HepG2 (cell line): ENCODE results near the gene TIMM17A. TPM values are rescaled to one million over a fixed set of nuclear protein-coding genes. Genes with fewer than 3 reads are reported as not detected.
A peak's percentile ranks its signal among the peaks of the same experiment; 100 is the strongest.

Source experiments
- ATAC-seq: fragments of 200-7000 bp; cut with Tn5 transposase; 3 replicates; pipeline ENCODE4 v1.9.1; 2020; ENCODE audit warnings: mild to moderate bottlenecking, moderate library complexity
- BruUV-seq: library from RNA; stranded (reverse); fragments of 400-500 nt; replicated peaks from 2 replicates; lab custom pipeline; 2021; lab: Mats Ljungman, UMichigan
- CTCF ChIA-PET: fragments of 300-600 bp; formaldehyde crosslinking; extraction: SDS; loops from one replicate; lab custom pipeline; 2021; ENCODE audit warnings: low total read pairs, inconsistent platforms, low intra/inter-chr PET ratio; lab: Yijun Ruan, JAX
- POLR2A ChIA-PET: fragments of 350-600 bp; sonication (Branson Sonifier 250); formaldehyde crosslinking; loops from one replicate; lab custom pipeline; 2020; ENCODE audit warnings: antibody characterized with exemption, inconsistent platforms; lab: Yijun Ruan, JAX
- DNase-seq: peaks from one replicate; pipeline ENCODE4 v3.0.0-alpha.2; 2015; ENCODE audit warnings: low spot score
- FAIRE-seq: peaks from 3 replicates; lab custom pipeline; 2011; peaks lifted over from hg19 to GRCh38; lab: Jason Lieb, UNC
- H2AFZ ChIP-seq: one replicate; pipeline ENCODE4 v1.6.1; 2011; ENCODE audit warnings: low read length, inconsistent platforms
- H3K27ac ChIP-seq: fragments of 300-600 bp; 3 replicates; pipeline ENCODE4 v1.8.0; 2011; ENCODE audit warnings: mixed run types, mild to moderate bottlenecking, mixed read lengths, low read length, inconsistent platforms; ENCODE audit not compliant: insufficient read depth; ENCODE audit errors: extremely low read length
- H3K27me3 ChIP-seq, 2 experiments: fragments of 200-600 bp in 1 of 2; 2 replicates in 1 of 2; 3 replicates in 1 of 2; pipeline versions ENCODE4 v1.6.0 to v1.8.0; 2011; ENCODE audit warnings: low read length in 2 of 2, mild to moderate bottlenecking in 2 of 2, moderate library complexity in 2 of 2, inconsistent platforms in 1 of 2; ENCODE audit not compliant: insufficient read depth in 2 of 2, control insufficient read depth in 1 of 2
- H3K36me3 ChIP-seq, 2 experiments: fragments of 200-600 bp in 1 of 2; replicated peaks in 1 of 2; 2 replicates in 1 of 2; 3 replicates in 1 of 2; pipeline versions ENCODE4 v1.5.1 to v1.8.0; 2011; ENCODE audit warnings: low read length in 2 of 2, inconsistent platforms in 1 of 2; ENCODE audit not compliant: insufficient read depth in 2 of 2, control insufficient read depth in 1 of 2
- H3K4me1 ChIP-seq: 2 replicates; pipeline ENCODE4 v1.5.1; 2012; ENCODE audit warnings: low read length, inconsistent platforms; ENCODE audit not compliant: insufficient read depth
- H3K4me2 ChIP-seq: 2 replicates; pipeline ENCODE4 v1.6.0; 2011; ENCODE audit warnings: low read depth, low read length, inconsistent platforms
- H3K4me3 ChIP-seq, 3 experiments: fragments of 200-600 bp in 1 of 3; sonication (generic), shearing (Covaris generic) in 1 of 3; replicated peaks in 1 of 3; 2 replicates each; pipeline ENCODE4 v1.5.1; 2011 to 2016; ENCODE audit warnings: low read length in 3 of 3, inconsistent platforms in 2 of 3, low read depth in 2 of 3, mild to moderate bottlenecking in 2 of 3, control low read depth in 1 of 3, mixed read lengths in 1 of 3; ENCODE audit not compliant: insufficient read depth in 1 of 3
- H3K79me2 ChIP-seq: one replicate; pipeline ENCODE4 v1.6.1; 2011; ENCODE audit warnings: low read length, inconsistent platforms; ENCODE audit not compliant: insufficient read depth
- H3K9ac ChIP-seq: 2 replicates; pipeline ENCODE4 v1.6.0; 2011; ENCODE audit warnings: mild to moderate bottlenecking, low read depth, low read length, inconsistent platforms; ENCODE audit not compliant: insufficient read depth
- H3K9me3 ChIP-seq: 2 replicates; pipeline ENCODE4 v1.5.1; 2012; ENCODE audit warnings: mild to moderate bottlenecking, low read length
- H4K20me1 ChIP-seq: 2 replicates; pipeline ENCODE4 v1.6.0; 2011; ENCODE audit warnings: inconsistent platforms, mild to moderate bottlenecking, low read length, moderate library complexity; ENCODE audit not compliant: insufficient read depth
- DNMT1 ChIP-seq: sonication (generic); formaldehyde crosslinking; IDR thresholded peaks from 2 replicates; pipeline ENCODE4 v1.5.1; 2020; ENCODE audit warnings: mild to moderate bottlenecking, missing genetic modification reagents
- FUBP1 ChIP-seq: sonication (generic); formaldehyde crosslinking; IDR thresholded peaks from 2 replicates; pipeline ENCODE4 v1.5.1; 2020; ENCODE audit warnings: missing genetic modification reagents, mild to moderate bottlenecking, borderline replicate concordance
- HMG20B ChIP-seq: conservative IDR thresholded peaks from 2 replicates; pipeline ENCODE4 v1.6.1; 2016; ENCODE audit warnings: missing genetic modification reagents, missing compliant biosample characterization
- HNF1B ChIP-seq: sonication (generic); formaldehyde crosslinking; IDR thresholded peaks from 2 replicates; pipeline ENCODE4 v1.5.1; 2020; ENCODE audit warnings: mild to moderate bottlenecking, moderate library complexity, missing genetic modification reagents
- HNF4G ChIP-seq, 2 experiments: sonication (generic) in 1 of 2; formaldehyde crosslinking in 1 of 2; IDR thresholded peaks; 2 replicates each; pipeline versions ENCODE4 v1.4.0 to v1.6.1; 2011 to 2020; ENCODE audit warnings: borderline replicate concordance in 2 of 2, low read depth in 2 of 2, mild to moderate bottlenecking in 2 of 2, low read length in 1 of 2, missing genetic modification reagents in 1 of 2, moderate library complexity in 1 of 2
- KMT2A ChIP-seq: sonication (generic); formaldehyde crosslinking; IDR thresholded peaks from 2 replicates; pipeline ENCODE4 v1.4.0; 2020; ENCODE audit warnings: missing genetic modification reagents
- MED8 ChIP-seq: sonication (generic); formaldehyde crosslinking; IDR thresholded peaks from 2 replicates; pipeline ENCODE4 v1.8.1; 2023; ENCODE audit warnings: mild to moderate bottlenecking, missing genetic modification reagents; ENCODE audit not compliant: insufficient replicate concordance
- MLLT10 ChIP-seq: sonication (generic); formaldehyde crosslinking; IDR thresholded peaks from 2 replicates; pipeline ENCODE4 v1.4.0; 2020; ENCODE audit warnings: missing genetic modification reagents
- NAIF1 ChIP-seq: sonication (generic); formaldehyde crosslinking; IDR thresholded peaks from 2 replicates; pipeline ENCODE4 v1.5.0; 2020; ENCODE audit warnings: mild to moderate bottlenecking, missing genetic modification reagents, borderline replicate concordance
- NR2F6 ChIP-seq, 2 experiments: IDR thresholded peaks; 2 replicates each; pipeline ENCODE4 v1.6.1; 2016; ENCODE audit warnings: antibody characterized with exemption in 1 of 2, mild to moderate bottlenecking in 1 of 2
- POGZ ChIP-seq: sonication (generic); formaldehyde crosslinking; IDR thresholded peaks from 2 replicates; pipeline ENCODE4 v1.4.0; 2020; ENCODE audit warnings: mild to moderate bottlenecking, missing genetic modification reagents
- POLR2A ChIP-seq, 2 experiments: IDR thresholded peaks; 2 replicates each; pipeline ENCODE4 v1.6.1; 2011; ENCODE audit warnings: low read depth in 2 of 2, low read length in 2 of 2, mild to moderate bottlenecking in 1 of 2, moderate library complexity in 1 of 2; ENCODE audit not compliant: insufficient read depth in 1 of 2
- SAP130 ChIP-seq: IDR thresholded peaks from 2 replicates; pipeline ENCODE4 v1.6.1; 2016; ENCODE audit warnings: low read depth
- SMAD3 ChIP-seq: sonication (generic); formaldehyde crosslinking; IDR thresholded peaks from 2 replicates; pipeline ENCODE4 v1.4.0; 2020; ENCODE audit warnings: missing genetic modification reagents
- SOX6 ChIP-seq, 2 experiments: fragments of 450-650 bp in 1 of 2; sonication (generic) in 1 of 2; formaldehyde crosslinking in 1 of 2; IDR thresholded peaks; 2 replicates each; pipeline versions ENCODE4 v1.4.0 to v1.6.1; 2017 to 2020; ENCODE audit warnings: antibody characterized with exemption in 1 of 2, mild to moderate bottlenecking in 1 of 2, missing genetic modification reagents in 1 of 2
- SRSF1 ChIP-seq: fragments of 200-400 bp; formaldehyde crosslinking; optimal IDR thresholded peaks from 2 replicates; pipeline ENCODE3; 2017; ENCODE audit warnings: mild to moderate bottlenecking, low read depth, low read length, moderate library complexity
- TAF1 ChIP-seq: sonication (generic); formaldehyde crosslinking; IDR thresholded peaks from 2 replicates; pipeline ENCODE4 v1.4.0; 2020; ENCODE audit warnings: missing genetic modification reagents
- ZGPAT ChIP-seq: IDR thresholded peaks from 2 replicates; pipeline ENCODE4 v1.6.1; 2016; ENCODE audit warnings: mild to moderate bottlenecking
- ZMYM4 ChIP-seq: sonication (generic); formaldehyde crosslinking; IDR thresholded peaks from 2 replicates; pipeline ENCODE4 v1.8.1; 2023; ENCODE audit warnings: mild to moderate bottlenecking, missing genetic modification reagents
- ZNF274 ChIP-seq: sonication (generic); formaldehyde crosslinking; IDR thresholded peaks from 2 replicates; pipeline ENCODE4 v1.5.1; 2020; ENCODE audit warnings: mild to moderate bottlenecking, missing genetic modification reagents
- WGBS: methylation state at CpG from one replicate; pipeline ENCODE4 v1.1.6; 2017; ENCODE audit warnings: low lambda C conversion rate; 5-methylcytosine and 5-hydroxymethylcytosine counted together
- in situ Hi-C: cut with HindIII; loops from 2 replicates; pipeline ENCODE4 v1.10.0; 2017; ENCODE audit warnings: low pct_unique_long_range_greater_than_20kb; ENCODE audit not compliant: extremely low pct_ligation_motif_present
- intact Hi-C: fragments of 100-400 bp; cut with micrococcal nuclease; formaldehyde crosslinking; loops from one replicate; pipeline ENCODE4 v1.10.0; 2022; ENCODE audit not compliant: unreplicated experiment
- polyA plus RNA-seq, 8 experiments: library from polyadenylated mRNA; depleted of rRNA in 3 of 8; stranded (reverse) in 7 of 8; unstranded in 1 of 8; fragments of >200 nt; fragmentation: Illumina TruSeq in 4 of 8; extraction: Trizol in 4 of 8; gene quantifications; 2 replicates each; pipeline versions ENCODE4 v1.2.1 to v1.2.3, GENCODE V29; 2011 to 2016; ENCODE audit warnings: low read depth in 4 of 8, missing spikeins in 1 of 8, mixed read lengths in 1 of 8; ENCODE audit not compliant: insufficient read depth in 1 of 8
- total RNA-seq, 5 experiments: library from RNA; depleted of rRNA; stranded (reverse); fragments of >200 nt; fragmentation: Illumina TruSeq; extraction: Trizol; gene quantifications; 2 replicates each; pipeline ENCODE4 v1.2.3, GENCODE V29; 2016; ENCODE audit warnings: low read depth in 1 of 5

TIMM17A gene
- total and polyA plus RNA-seq, 2 of the 13 experiments (the other 11 are each of a cell fraction or from before 2014, with no cell fraction given): 50.8 to 97.8 TPM

- Histone ChIP-seq H3K27ac (peak overlapping the region; percentile 81), H3K36me3 (peaks cover 0 to 6% of the 10 kb centered on the region in 2 experiments; a peak in 1 of 5 replicates), H3K27me3 (no peaks in the 10 kb centered on the region), H3K4me3 (peak overlapping the region; percentile 74 to 91 (median 79)), H3K79me2 (peaks cover 30% of the 10 kb centered on the region), H2AFZ (peak overlapping the region; percentile 75), H3K9ac (peak overlapping the region; percentile 93), H4K20me1 (no peaks in the 10 kb centered on the region), H3K9me3 (no peaks in the 10 kb centered on the region), H3K4me2 (peak overlapping the region; percentile 92), H3K4me1 (peaks cover 26% of the 10 kb centered on the region)
- ChIA-PET CTCF (no interaction called here), POLR2A (interaction anchor here (0.6 to 1.9 kb wide), 7 partner anchors 16 to 102 kb away, joined by 3 to 7 read pairs (median 5); partner anchors contain the start of genes ELF3 and TIMM17A)
- BruUV-seq: no TSS peak
- ATAC-seq (no peak), FAIRE-seq (peak; percentile 4), DNase-seq (peak; percentile 61)
- intact Hi-C loops (loop anchor here (5.0 kb wide), 1 partner anchor 96 kb away; the partner anchor contains the start of gene SHISA4), in situ Hi-C loops (no loop called here)
- 2% methylated on average over 11 of the region's 11 CpGs for WGBS
- TF ChIP-seq SMAD3 (CRISPR knock-in tag) (no peak), DNMT1 (CRISPR knock-in tag) (no peak), KMT2A (CRISPR knock-in tag) (0 out of 2 replicates have a peak, but pooled peaks have one; percentile 9), SOX6 (IDR thresholded peaks at IDR 0.05) (no peak), SOX6 (CRISPR knock-in tag; IDR thresholded peaks at IDR 0.05) (peak; percentile 67), SRSF1 (no peak), ZMYM4 (CRISPR knock-in tag) (peak; percentile 36; the same call in 1 of the 2 replicates), FUBP1 (peak; percentile 68; the same call in 1 of the 2 replicates), SAP130 (CRISPR knock-in tag) (peak; percentile 2; the same call in 1 of the 2 replicates), HMG20B (CRISPR knock-in tag) (0 out of 2 replicates have a peak, but pooled peaks have one; percentile 13), POGZ (CRISPR knock-in tag) (peak; percentile 9; the same call in 1 of the 2 replicates), NR2F6 (IDR thresholded peaks at IDR 0.05) (peak; percentile 19; the same call in 1 of the 2 replicates), NR2F6 (CRISPR knock-in tag; IDR thresholded peaks at IDR 0.05) (no peak), HNF4G (IDR thresholded peaks at IDR 0.05; ENCODE audit: borderline replicate concordance, low read depth, low read length) (no peak; the same call in 1 of the 2 replicates), HNF4G (CRISPR knock-in tag; IDR thresholded peaks at IDR 0.05; ENCODE audit: borderline replicate concordance, low read depth) (0 out of 2 replicates have a peak, but pooled peaks have one; percentile 0), HNF1B (CRISPR knock-in tag) (0 out of 2 replicates have a peak, but pooled peaks have one; percentile 49), ZNF274 (0 out of 2 replicates have a peak, but pooled peaks have one; percentile 21), MED8 (peak; percentile 42), MLLT10 (CRISPR knock-in tag) (no peak), POLR2A (IDR thresholded peaks at IDR 0.05; ENCODE audit: insufficient read depth in 1 of 2, low read depth in 2 of 2, low read length in 2 of 2) (peak in 1 of 2 experiments; percentile 44; a peak in 2 of 4 replicates), ZGPAT (CRISPR knock-in tag) (peak; percentile 22; the same call in 1 of the 2 replicates), NAIF1 (0 out of 2 replicates have a peak, but pooled peaks have one; percentile 10), TAF1 (CRISPR knock-in tag) (peak; percentile 40)
Measured at GRCh38 chr1:201983380-201983805, 28.1 kb downstream of the TIMM17A start.
